ENCODE measurements around the gene SMARCC2. TPM values are rescaled to one million over a fixed set of nuclear protein-coding genes. Genes with fewer than 3 reads are reported as not detected.
A peak's percentile ranks its signal among the peaks of the same experiment; 100 is the strongest.

The SMARCC2 gene
- total RNA-seq, 1 donor from 2014 or later, result 117 TPM

- H3K4me1 ChIP-seq, result peaks cover 13% of the 10 kb centered on the region
- peaks cover 66% of the 10 kb centered on the region for H3K36me3 ChIP-seq
- no peaks in the 10 kb centered on the region for H3K9me3 ChIP-seq
- intact Hi-C loops (cut with DNase I), result no loop called here
- no peak overlapping the region for H3K4me3 ChIP-seq
- no peaks in the 10 kb centered on the region for H3K27me3 ChIP-seq
- peak overlapping the region; percentile 56 for H3K27ac ChIP-seq
- TF ChIP-seq, protein P1, sequence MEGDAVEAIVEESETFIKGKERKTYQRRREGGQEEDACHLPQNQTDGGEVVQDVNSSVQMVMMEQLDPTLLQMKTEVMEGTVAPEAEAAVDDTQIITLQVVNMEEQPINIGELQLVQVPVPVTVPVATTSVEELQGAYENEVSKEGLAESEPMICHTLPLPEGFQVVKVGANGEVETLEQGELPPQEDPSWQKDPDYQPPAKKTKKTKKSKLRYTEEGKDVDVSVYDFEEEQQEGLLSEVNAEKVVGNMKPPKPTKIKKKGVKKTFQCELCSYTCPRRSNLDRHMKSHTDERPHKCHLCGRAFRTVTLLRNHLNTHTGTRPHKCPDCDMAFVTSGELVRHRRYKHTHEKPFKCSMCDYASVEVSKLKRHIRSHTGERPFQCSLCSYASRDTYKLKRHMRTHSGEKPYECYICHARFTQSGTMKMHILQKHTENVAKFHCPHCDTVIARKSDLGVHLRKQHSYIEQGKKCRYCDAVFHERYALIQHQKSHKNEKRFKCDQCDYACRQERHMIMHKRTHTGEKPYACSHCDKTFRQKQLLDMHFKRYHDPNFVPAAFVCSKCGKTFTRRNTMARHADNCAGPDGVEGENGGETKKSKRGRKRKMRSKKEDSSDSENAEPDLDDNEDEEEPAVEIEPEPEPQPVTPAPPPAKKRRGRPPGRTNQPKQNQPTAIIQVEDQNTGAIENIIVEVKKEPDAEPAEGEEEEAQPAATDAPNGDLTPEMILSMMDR (IDR thresholded peaks at IDR 0.05), result no peak
- DNase-seq, result no peak
- ATAC-seq, result peak; percentile 61
Measured at GRCh38 chr12:56143870-56144269, 45.4 kb downstream of the SMARCC2 start.

DNA sequence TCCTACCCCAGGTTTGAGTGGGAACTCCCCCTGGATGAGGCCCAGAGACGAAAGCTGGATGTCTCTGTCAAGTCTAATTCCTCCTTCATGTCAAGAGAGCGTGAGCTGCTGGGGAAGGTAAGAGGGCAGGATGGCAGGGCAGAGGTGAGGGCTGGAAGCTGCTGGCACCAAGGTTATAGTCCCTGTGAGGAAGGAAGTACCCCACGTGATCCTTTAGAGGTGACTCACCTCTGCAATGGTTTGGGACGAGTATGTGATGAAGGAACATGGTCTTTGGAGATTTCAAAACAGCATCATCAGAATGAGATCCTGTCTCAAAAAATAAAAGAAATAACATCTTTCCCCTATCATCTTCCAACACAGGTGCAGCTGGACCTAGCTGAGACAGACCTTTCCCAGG is 46.1 kb downstream of the SMARCC2 start:
- intact Hi-C loops (cut with DNase I), result no loop called here
- Histone ChIP-seq H3K27me3 (no peaks in the 10 kb centered on the region), H3K36me3 (peaks cover 73% of the 10 kb centered on the region), H3K4me1 (peaks cover 13% of the 10 kb centered on the region), H3K9me3 (no peaks in the 10 kb centered on the region), H3K4me3 (no peak overlapping the region), H3K27ac (peak overlapping the region; percentile 56)
- DNase-seq (no peak), ATAC-seq (peak; percentile 5)
- TF ChIP-seq, protein P1 (IDR thresholded peaks at IDR 0.05), result no peak

GRCh38 chr12:56141946-56142784 is 47.1 kb downstream of the SMARCC2 start:
- ATAC-seq (peak; percentile 44), DNase-seq (no peak)
- H3K27me3 ChIP-seq, result no peaks in the 10 kb centered on the region
- H3K27ac ChIP-seq, result peak overlapping the region; percentile 56
- peaks cover 12% of the 10 kb centered on the region for H3K4me1 ChIP-seq
- no peaks in the 10 kb centered on the region for H3K9me3 ChIP-seq
- H3K36me3 ChIP-seq, result peaks cover 83% of the 10 kb centered on the region
- TF ChIP-seq, protein P1 (IDR thresholded peaks at IDR 0.05), result no peak
- intact Hi-C loops (cut with DNase I), result no loop called here
- no peak overlapping the region for H3K4me3 ChIP-seq

DNA sequence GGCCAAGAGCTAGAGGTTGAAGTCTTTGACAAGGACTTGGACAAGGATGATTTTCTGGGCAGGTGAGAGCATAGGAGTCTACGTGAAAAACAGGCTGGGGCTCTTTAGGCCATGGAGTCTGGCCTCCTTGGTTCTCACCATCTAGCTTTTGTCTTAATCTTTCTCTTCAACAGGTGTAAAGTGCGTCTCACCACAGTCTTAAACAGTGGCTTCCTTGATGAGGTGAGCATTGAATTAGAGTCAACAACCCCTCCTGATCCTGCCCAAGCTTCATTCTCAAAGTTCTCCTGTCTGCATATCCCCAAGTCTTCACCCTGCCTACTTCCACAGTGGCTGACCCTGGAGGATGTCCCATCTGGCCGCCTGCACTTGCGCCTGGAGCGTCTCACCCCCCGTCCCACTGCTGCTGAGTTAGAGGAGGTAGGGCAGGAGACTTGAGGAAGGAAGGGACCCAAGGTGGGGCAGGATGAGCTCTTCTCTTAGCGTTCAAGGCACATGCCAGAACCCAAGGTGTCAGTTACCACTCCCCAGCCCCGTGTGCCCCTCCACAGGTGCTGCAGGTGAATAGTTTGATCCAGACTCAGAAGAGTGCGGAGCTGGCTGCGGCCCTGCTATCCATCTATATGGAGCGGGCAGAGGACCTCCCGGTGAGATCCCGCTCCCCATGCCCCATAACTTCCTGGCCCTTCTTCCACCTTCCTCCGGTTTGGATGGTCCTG is 51.3 kb downstream of the SMARCC2 start:
- TF ChIP-seq, protein P1 (IDR thresholded peaks at IDR 0.05), result no peak
- Histone ChIP-seq H3K27me3 (no peaks in the 10 kb centered on the region), H3K36me3 (peaks cover 99% of the 10 kb centered on the region), H3K4me1 (no peaks in the 10 kb centered on the region), H3K27ac (no peak overlapping the region), H3K4me3 (no peak overlapping the region), H3K9me3 (no peaks in the 10 kb centered on the region)
- intact Hi-C loops (cut with DNase I), result no loop called here
- ATAC-seq (no peak), DNase-seq (no peak)

GRCh38 chr12:56134897-56135296 is 54.4 kb downstream of the SMARCC2 start:
- H3K9me3 ChIP-seq, result no peaks in the 10 kb centered on the region
- peaks cover 99% of the 10 kb centered on the region for H3K36me3 ChIP-seq
- DNase-seq (no peak), ATAC-seq (no peak)
- H3K4me1 ChIP-seq, result peaks cover 5% of the 10 kb centered on the region
- no peak overlapping the region for H3K27ac ChIP-seq
- no peaks in the 10 kb centered on the region for H3K27me3 ChIP-seq
- TF ChIP-seq, protein P1 (IDR thresholded peaks at IDR 0.05), result no peak
- H3K4me3 ChIP-seq, result no peak overlapping the region
- intact Hi-C loops (cut with DNase I), result no loop called here

All from upper lobe of right lung (tissue), 1 donor.